ENCODE measurements around the gene ADAM23. TPM values are rescaled to one million over a fixed set of nuclear protein-coding genes. Genes with fewer than 3 reads are reported as not detected.

Gene ADAM23
- total RNA-seq, 1 donor from 2014 or later, result 78.7 TPM

DNA sequence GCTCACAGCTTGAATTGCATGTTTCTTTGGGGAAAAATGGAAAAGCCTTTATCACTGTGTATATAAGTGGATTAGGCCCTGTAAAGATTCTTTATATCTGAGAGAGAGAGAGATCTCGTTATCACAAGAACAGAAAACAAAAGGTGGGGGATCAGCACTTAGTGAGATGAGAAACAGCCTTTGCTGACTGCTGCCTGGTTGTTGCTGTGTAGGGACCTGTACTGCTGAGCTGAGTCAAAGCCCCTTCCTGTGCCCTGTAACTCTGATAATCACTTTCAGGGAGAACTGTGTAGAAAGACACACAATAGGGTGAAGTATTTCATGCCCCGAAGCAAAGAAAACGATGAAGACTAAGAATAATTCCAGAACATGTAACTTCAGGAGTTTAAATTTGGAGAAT, 168.4 kb downstream of the ADAM23 start:
- intact Hi-C loops (cut with DNase I), result no loop called here

DNA sequence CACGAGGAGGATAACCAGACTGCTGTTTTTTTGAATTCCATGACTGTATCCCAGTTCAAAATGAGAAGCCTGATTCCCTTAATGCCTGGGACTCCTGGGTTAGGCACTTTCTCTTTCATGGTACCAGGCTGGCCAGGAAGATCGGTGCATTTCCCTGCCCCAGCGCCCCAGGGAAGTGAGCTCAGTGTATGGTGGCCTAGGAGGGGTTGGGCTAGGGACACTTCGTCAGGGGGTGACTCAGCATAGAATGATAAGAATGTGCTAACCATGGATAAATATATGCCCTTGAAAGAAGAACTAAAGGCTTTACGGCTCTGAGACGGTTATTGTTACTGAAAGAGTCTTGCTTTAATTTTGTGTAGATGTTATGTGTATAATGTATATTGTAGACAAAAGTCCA, 171.5 kb downstream of the ADAM23 start:
- intact Hi-C loops (cut with DNase I), result no loop called here
- no peak for DNase-seq (ENCODE audit: low spot score)

More for the DNA sequence above, 168.4 kb downstream of the ADAM23 start:
- no peak for DNase-seq (ENCODE audit: low spot score)

DNA sequence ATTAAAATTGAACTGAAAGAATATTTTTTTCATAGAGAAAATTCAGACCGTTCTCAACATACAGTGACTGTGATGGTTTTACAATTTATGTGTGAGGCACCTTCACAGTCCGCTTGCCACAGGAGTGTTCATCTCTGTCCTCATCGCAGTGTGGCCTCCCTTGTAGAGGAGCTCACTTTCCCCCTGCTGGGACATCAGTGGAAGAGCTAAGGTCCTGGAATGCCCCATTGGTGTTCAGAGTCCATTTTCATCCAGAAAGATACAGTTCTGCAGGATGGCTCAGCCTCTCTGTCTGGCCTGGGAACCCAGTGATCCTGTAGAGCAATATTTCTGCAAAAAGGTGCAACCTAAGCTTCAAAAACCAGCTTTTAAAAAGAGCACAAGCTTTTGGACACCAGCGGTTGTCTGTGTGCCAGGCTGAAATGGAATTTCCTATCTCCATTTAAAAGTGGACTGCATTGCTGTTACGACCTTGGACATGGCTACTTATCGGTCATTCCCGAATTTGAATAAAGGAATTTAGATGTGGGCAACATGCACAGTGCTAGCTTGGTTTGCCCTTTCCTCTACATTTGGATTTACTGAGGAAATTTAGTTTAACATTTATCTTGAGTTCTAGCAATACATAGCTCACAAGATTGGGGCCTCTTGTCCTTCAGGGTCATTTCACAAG, 172.2 kb downstream of the ADAM23 start:
- DNase-seq (ENCODE audit: low spot score), result no peak
- intact Hi-C loops (cut with DNase I), result no loop called here

DNA sequence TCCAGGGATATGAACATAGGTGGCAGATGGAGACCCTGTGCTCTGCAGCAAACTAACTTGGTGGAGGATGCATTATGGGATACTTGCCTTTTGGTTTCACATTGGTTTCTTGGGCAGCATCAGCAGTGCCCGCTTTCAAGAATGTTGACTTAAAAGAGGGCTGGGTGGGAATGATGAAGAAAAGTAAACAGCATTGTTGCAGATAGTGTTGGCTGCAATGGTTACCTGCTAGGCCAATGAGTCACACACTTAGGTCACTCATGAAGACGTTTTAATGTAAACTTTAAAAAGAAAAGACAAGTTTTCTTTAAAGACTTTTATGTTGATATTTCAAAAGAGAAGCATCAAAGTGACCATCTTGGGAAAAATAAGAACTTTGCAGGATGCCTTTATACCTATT, 172.8 kb downstream of the ADAM23 start:
- DNase-seq (ENCODE audit: low spot score), result no peak
- intact Hi-C loops (cut with DNase I), result no loop called here

DNA sequence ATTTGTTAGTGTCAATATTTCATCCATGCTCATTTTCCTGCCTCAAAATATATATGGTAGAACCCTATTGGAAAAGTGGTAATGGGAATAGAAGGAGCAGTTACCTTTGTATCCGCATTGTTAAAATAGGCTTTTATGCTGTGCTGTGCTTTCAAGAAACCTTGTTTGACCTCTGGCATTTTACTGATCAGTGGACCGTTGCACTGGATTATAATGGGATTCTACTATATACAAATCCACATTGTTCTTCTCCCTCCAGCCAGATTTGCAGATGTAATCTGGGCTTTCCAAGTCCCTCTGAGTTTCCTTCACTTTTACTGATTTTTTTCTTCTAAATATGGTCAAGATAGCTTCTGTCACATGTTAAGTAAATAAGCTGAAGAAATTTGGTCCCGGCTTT, 175.7 kb downstream of the ADAM23 start:
- no peak for DNase-seq (ENCODE audit: low spot score)
- intact Hi-C loops (cut with DNase I), result no loop called here

DNA sequence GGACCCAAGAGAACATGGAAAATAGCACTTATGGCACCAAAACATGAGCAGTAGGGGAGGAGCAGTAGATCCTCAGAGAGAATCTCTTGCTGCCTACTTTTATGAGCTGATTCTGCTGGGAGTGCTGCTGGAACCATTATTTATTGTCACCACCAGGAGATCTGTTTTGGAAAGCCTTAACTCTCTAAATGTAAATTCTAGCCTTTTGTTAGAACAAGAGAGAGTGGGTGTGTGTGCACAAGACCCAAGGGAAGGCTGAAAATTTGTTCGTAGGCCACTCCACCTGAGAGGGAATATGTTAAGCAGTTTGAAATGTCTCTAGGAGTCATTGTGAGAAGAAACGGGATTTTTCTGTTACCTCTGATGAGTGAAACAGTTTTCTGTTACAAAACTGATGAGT, 182.8 kb downstream of the ADAM23 start:
- intact Hi-C loops (cut with DNase I), result no loop called here
- DNase-seq (ENCODE audit: low spot score), result no peak

DNA sequence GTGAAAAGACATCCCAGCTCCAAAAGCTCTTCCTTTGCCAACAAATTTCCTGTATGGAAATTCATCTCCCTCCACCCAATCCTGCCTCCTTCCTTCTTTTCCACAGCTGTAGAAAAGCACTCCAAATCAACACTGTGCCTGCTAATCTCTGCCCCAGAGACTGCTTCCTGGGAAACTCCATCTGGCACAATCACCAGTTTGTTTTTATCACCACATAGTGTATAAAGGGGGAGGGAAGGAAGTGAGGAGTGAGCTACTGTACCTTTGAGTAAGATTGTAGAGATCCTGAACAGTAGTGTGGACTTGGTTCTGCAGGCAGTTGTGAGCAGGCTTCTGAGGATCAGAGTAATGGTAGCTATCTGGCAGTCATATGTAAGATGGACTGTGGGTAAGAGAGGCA, 184.3 kb downstream of the ADAM23 start:
- no peak for DNase-seq (ENCODE audit: low spot score)
- intact Hi-C loops (cut with DNase I), result no loop called here

DNA sequence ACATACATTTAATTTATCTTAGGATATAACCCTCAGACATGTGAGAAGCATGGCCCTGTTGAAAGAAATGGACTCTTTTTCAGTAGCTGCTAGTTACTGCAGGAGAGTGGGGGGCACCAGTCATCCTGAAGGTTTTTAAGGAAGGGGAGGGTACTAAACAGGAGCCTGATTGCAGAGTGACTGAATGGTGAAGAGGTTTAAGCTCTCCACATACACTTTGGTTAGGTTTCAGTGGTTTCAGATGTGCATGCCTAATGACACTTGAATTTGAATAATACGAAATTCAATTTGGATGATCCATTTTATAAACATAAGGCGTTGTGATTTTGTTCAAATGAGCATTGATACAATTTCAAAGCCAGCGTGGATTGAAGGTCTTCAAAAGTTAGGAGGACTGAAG, 188.0 kb downstream of the ADAM23 start:
- intact Hi-C loops (cut with DNase I), result no loop called here
- DNase-seq (ENCODE audit: low spot score), result no peak

DNA sequence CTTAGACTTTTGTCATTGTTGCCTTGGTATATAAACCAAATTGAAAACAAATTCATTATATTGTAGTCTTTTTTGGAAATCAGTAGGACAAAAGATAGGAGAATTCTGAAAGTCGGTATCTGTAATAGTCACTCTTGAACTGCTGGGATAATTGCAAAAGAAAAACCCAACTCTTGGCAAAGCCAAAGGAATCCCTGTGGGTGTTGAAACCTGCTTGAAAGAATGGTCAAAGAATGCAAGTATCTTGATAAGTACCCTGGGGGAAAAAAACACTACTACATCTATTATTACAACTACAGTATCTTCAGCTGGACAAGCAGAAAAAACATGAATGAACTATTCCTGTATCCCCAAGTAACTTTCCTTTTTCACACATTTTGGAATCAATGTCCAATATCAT, 191.7 kb downstream of the ADAM23 start:
- intact Hi-C loops (cut with DNase I), result no loop called here
- no peak for DNase-seq (ENCODE audit: low spot score)

DNA sequence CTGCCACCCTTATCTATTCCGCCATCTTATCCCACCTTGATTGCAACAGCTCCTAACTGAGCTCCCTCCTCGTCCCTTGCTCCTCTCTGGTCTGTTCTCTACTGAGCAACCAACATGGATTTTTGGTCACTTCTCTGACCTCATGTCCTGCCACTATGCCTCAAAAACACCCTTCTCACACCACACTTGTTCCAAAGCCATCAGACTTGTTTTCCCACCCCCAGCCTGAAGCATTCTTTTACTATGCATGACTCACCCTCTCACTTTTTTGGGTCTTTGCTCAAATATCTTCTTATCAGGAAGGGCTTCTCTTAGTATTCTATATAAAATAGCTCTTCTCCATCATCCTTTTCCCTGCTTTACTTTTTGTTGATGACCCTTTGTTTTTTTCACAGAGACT, 196.3 kb downstream of the ADAM23 start:
- DNase-seq (ENCODE audit: low spot score), result no peak
- intact Hi-C loops (cut with DNase I), result no loop called here

DNA sequence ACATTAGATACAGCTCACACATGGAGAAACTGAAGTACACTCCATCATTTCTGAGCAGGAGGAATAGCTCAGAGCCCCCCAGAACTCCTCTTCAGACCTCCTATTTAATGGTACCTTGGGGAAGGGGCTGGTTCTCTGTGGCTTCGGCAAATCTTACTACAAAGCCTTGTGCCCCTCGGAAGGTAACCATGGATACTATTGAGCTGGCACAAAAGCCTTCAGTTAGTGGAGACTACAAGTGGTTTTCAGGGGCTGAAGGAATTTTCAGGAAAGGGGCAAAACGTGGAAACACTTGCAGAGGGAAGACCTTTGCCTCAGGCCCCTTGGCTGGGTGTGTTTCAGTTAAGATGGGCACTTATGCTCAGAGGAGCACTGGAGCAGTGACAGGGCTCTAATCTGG, 197.9 kb downstream of the ADAM23 start:
- no peak for DNase-seq (ENCODE audit: low spot score)
- intact Hi-C loops (cut with DNase I), result no loop called here

DNA sequence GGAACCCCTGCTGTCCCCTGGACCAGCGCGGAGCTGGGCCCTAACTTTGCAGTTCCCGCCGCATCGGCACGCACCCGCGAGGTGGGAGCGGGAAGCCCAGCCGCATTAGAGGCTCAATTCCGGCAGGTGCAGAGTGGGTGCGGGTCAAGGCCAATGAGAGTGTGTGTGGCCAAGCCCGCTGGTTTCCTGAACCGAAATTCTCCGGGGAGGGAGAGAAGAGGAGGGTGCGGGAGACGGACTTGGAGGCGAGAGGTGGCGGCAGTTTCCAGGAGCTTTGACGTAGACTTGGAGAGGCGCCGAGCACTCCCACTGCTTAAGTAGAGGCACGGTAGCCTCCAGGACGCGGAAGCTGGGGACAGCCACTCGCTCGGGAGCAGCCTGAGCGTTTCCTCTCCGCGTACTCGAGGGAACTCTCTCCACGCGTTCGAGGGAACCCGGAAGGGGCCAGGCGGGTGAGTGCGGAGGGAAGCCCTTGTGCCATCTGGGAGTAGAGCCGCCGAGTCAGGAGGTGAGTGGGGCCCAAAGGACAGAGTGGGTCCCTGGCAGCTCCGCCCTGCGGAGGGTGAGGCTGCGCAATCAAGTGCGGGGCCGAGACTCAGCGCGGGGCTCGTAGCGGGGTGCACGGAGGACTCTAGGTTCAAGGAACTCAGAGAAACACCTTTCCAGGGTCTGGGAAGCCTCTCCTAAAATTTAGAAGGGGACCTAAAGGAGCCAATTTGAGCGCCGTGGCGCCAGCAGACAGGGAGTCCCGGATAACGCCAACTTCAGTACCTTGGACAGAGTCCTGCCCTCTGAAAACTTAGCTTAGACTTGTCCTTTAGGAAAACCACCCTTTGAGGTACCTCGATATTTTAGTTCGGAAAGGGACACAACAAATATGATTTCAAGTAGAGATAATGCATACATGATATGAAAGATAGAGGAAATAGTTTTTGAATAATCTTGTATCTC, 199.0 kb downstream of the ADAM23 start, which contains the start of gene FAM237A:
Gene FAM237A (plus strand): TSS at position 413 of the 951 bp plus-strand sequence. CDS start 1,750 bp downstream, outside the sequence.
- no peak for DNase-seq (ENCODE audit: low spot score)
- intact Hi-C loops (cut with DNase I), result no loop called here

DNA sequence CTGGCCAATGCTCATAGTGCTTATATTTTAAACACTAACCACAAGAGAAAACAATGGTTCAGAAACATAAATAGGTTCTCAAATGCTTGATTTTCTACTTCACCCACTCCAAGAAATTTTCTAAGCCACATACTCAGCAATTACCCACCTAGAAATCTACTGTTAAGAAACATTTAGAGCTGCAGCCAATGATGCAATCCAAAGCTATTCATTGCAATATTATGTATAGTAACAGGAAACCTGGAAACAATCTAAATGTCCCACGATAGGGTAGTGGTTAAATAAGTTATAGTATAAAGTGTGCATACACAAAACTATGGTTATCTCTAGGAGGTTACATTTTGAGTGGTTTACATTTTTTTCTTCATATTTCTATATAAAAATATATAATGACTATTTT, 204.7 kb downstream of the ADAM23 start:
- no peak for DNase-seq (ENCODE audit: low spot score)
- intact Hi-C loops (cut with DNase I), result no loop called here

DNA sequence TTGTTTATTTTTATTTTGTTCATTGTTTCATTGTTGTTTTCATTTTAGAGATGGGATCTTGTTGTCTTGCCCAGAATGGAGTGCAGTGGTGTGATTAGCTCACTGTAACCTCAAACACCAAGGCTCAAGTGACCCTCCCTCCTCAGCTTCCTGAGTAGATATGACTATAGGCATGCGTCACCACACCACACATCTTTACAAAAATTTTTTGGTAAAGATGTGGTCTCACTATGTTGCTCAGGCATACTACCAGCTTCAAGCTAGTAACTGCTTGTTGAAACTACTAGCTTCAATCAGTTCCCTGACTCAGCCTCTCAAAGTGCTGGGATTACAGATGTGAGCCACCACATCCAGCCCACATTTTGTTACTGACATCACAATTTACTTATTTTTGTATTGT, 213.8 kb downstream of the ADAM23 start:
- intact Hi-C loops (cut with DNase I), result no loop called here

DNA sequence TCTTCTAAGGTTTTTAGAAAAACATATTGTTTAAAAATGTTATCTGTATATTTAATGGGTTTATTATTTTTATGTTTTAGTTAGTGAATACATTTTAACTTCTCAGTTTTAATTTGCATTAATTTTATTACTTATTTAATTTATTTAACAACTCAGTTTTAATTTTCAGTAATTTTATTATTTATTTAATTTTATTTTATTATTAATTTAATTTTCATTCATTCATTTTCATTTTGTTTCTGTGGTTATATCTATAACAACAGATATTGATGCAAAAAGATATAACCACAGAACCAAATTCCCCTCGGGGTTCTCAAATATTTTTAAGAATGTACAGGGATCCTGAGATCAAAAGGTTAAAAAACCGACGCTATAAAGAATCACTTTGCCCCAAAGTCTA, 221.9 kb downstream of the ADAM23 start:
- intact Hi-C loops (cut with DNase I), result no loop called here
- DNase-seq (ENCODE audit: low spot score), result no peak

More for the DNA sequence above, 213.8 kb downstream of the ADAM23 start:
- no peak for DNase-seq (ENCODE audit: low spot score)

Other genes starting within 250 kb of the ADAM23 start
- 15.4 TPM for gene ZDBF2, start 168.9 kb upstream of the ADAM23 start, total RNA-seq
- 1.9 TPM for gene FAM237A, start 199.0 kb downstream of the ADAM23 start, total RNA-seq

Measured in cardiac septum (tissue), 1 donor.